Measurements from ENCODE around the gene PXDN.
"Not testable (repeated sequence)": the region's sequence is repeated elsewhere in the genome, so short reads cannot be mapped to it uniquely, and the experiment has no call there.

PXDN gene, protein sequence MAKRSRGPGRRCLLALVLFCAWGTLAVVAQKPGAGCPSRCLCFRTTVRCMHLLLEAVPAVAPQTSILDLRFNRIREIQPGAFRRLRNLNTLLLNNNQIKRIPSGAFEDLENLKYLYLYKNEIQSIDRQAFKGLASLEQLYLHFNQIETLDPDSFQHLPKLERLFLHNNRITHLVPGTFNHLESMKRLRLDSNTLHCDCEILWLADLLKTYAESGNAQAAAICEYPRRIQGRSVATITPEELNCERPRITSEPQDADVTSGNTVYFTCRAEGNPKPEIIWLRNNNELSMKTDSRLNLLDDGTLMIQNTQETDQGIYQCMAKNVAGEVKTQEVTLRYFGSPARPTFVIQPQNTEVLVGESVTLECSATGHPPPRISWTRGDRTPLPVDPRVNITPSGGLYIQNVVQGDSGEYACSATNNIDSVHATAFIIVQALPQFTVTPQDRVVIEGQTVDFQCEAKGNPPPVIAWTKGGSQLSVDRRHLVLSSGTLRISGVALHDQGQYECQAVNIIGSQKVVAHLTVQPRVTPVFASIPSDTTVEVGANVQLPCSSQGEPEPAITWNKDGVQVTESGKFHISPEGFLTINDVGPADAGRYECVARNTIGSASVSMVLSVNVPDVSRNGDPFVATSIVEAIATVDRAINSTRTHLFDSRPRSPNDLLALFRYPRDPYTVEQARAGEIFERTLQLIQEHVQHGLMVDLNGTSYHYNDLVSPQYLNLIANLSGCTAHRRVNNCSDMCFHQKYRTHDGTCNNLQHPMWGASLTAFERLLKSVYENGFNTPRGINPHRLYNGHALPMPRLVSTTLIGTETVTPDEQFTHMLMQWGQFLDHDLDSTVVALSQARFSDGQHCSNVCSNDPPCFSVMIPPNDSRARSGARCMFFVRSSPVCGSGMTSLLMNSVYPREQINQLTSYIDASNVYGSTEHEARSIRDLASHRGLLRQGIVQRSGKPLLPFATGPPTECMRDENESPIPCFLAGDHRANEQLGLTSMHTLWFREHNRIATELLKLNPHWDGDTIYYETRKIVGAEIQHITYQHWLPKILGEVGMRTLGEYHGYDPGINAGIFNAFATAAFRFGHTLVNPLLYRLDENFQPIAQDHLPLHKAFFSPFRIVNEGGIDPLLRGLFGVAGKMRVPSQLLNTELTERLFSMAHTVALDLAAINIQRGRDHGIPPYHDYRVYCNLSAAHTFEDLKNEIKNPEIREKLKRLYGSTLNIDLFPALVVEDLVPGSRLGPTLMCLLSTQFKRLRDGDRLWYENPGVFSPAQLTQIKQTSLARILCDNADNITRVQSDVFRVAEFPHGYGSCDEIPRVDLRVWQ (N-terminal part only)

DNA sequence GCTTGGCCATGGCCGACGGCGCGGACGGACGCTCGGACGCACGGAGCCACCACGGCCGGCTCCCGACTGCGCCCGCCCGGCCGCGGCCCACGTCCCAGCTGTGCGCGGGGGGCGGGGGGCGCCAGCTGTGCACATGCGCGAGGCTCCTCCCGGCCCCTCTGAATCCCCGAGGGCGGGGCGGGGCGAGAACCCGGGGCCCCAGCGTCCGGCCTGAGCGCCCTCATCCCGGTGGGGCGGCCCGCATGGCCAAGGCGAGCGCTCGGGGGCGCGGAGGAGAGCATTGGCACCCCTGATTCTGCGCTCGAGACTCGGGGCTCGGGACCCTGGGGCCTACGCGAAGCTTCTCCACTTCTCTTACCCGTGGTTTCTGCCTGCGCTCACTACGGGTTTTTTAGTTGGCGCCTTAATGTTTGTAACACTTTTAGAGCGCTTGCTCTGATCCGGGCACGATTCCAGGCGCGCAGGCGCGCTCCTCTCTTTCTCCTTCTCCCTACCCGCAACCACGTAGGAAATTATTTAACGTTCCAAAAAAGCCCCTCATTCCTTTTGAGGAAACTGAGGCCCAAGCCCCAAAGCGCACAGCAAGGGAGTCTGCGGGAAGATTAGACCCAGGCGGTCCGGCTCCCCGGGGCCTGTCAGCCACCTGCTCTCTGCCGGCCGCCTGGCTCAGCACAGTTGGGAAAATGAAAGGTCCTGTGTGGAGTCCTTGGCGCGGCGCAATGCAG lies at the start of gene PXDN:
TSS of gene PXDN (minus strand) at position 70 of the 725 bp plus-strand sequence. CDS start at position 10, 60 bp downstream.
- peak; percentile 59 for DNase-seq (ENCODE audit: low spot score)
- no peak for FAIRE-seq

GRCh38 chr2:1793868-1794445 lies 49.6 kb upstream of the PXDN start:
- FAIRE-seq (no peak), DNase-seq (ENCODE audit: low spot score) (no peak)

- no peak for FAIRE-seq
- DNase-seq (ENCODE audit: low spot score), result no peak
These were observed 48.9 kb upstream of the PXDN start for GRCh38 chr2:1793001-1793867.

DNA sequence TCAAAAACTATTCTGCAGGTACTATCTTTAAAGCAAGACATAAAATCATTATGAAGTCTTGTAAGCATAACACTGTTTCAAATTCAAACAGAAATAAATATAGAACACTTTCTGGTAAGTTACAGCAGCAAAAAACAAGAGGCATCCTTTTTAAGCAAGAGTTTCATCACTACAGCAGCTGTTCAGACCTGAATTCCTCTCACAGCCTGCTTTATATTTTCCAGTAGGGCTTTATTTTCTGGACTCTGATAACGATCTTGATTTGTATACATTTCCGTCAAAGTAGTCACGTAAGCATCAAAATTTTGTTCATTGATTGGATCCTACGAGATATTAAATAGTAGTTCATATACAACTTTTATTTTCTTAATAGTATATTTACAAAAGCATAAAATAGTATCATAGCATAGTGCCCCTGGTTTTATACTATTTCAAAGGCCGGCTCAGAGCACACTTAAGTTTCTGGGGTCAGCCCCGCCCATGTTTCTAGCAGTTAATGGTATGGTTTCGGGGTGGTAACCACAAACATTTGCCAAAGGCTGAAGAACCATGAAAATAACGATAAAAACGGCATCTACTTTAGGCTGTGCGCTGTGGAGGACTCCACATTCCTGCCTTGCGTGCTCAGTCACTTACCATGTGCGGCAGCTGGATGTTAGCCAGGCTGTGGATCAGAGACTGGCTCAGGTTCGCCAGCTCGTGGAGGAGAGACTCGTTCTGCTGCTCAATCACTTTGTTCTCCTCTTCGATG lies 47.5 kb upstream of the PXDN start:
- DNase-seq (ENCODE audit: low spot score), result peak; percentile 63

GRCh38 chr2:1791006-1791605 lies 46.8 kb upstream of the PXDN start:
- FAIRE-seq (no peak), DNase-seq (ENCODE audit: low spot score) (no peak)

More for the DNA sequence above, 47.5 kb upstream of the PXDN start:
- no peak for FAIRE-seq

GRCh38 chr2:1790473-1790872 lies 46.2 kb upstream of the PXDN start:
- no peak for FAIRE-seq
- no peak for DNase-seq (ENCODE audit: low spot score)

GRCh38 chr2:1789610-1790009 lies 45.3 kb upstream of the PXDN start:
- DNase-seq (ENCODE audit: low spot score) (no peak), FAIRE-seq (no peak)

DNA sequence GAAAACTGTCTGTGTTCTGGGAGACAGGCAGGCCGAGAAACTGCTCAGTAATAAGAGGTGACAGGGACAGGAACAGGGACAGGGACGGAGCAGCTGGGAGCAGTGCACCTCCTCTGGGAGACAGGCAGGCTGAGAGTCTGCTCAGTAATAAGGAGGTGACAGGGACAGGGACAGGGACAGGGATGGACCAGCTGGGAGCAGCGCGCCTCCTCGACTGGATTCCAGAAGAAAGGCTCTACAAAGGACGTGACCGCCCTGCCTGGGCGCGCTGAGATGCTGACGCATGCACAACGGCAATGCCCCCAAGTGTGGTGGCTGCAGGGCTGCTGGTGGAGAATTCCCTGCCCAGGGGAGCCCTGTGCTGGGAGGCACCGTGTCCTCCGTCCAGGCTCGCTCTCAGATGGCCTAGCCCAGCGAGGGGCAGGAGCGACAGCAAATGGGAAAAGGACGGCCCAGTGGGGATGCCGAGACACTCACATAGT lies 44.2 kb upstream of the PXDN start:
- no peak for DNase-seq (ENCODE audit: low spot score)
- no peak for FAIRE-seq

- DNase-seq (ENCODE audit: low spot score) (no peak), FAIRE-seq (no peak)
These were observed 43.6 kb upstream of the PXDN start for GRCh38 chr2:1787755-1788477.

- FAIRE-seq, result no peak
- DNase-seq (ENCODE audit: low spot score), result no peak
These were observed 40.8 kb upstream of the PXDN start for GRCh38 chr2:1784986-1785617.

GRCh38 chr2:1784087-1784486 lies 39.8 kb upstream of the PXDN start:
- FAIRE-seq (no peak), DNase-seq (ENCODE audit: low spot score) (no peak)

DNA sequence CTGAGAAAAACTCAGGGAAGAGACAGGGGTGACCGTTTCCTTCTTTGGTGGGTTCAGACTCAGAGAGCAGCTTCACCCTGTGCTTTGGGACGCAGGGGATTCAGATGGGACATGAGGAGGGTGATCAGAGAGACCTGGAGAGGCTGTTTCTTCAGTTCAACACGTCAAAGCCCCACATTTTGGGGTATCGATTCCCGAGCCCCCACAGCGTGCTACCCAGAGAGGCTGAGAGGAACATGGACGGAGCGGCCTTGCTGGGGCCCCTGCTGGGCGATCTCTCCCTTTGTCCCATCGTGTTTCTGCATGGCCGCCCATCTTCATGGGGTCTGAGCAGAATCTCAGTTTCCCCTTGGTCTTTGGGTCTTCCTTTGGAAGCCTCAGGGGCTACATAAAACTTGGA lies 38.2 kb upstream of the PXDN start:
- no peak for DNase-seq (ENCODE audit: low spot score)
- no peak for FAIRE-seq

GRCh38 chr2:1781291-1782080 lies 37.2 kb upstream of the PXDN start:
- FAIRE-seq, result no peak

DNA sequence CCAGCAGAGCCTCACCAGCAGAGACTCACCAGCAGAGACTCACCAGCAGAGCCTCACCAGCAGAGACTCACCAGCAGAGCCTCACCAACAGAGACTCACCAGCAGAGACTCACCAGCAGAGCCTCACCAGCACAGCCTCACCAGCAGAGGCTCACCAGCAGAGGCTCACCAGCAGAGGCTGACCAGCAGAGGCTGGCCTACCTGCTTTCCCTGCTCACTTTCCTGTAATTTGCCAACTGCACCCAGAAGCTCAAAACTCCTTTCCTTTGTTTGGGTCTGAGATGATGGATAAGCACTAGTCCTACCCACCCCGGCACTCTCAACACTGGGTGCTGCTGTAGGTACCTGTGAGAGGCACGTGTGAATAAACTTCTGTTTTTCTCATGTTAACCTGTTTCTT lies 36.4 kb upstream of the PXDN start:
- FAIRE-seq, result no peak

More at GRCh38 chr2:1781291-1782080, 37.2 kb upstream of the PXDN start:
- DNase-seq (ENCODE audit: low spot score), result no peak

DNA sequence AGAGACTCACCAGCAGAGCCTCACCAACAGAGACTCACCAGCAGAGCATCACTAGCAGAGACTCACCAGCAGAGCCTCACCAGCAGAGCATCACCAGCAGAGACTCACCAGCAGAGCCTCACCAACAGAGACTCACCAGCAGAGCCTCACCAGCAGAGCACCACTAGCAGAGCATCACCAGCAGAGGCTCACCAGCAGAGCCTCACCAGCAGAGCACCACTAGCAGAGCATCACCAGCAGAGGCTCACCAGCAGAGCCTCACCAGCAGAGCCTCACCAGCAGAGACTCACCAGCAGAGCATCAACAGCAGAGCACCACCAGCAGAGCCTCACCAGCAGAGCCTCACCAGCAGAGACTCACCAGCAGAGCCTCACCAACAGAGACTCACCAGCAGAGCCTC lies 35.7 kb upstream of the PXDN start:
- DNase-seq (ENCODE audit: low spot score); FAIRE-seq: not testable (repeated sequence)

More for the DNA sequence above, 36.4 kb upstream of the PXDN start:
- no peak for DNase-seq (ENCODE audit: low spot score)

DNA sequence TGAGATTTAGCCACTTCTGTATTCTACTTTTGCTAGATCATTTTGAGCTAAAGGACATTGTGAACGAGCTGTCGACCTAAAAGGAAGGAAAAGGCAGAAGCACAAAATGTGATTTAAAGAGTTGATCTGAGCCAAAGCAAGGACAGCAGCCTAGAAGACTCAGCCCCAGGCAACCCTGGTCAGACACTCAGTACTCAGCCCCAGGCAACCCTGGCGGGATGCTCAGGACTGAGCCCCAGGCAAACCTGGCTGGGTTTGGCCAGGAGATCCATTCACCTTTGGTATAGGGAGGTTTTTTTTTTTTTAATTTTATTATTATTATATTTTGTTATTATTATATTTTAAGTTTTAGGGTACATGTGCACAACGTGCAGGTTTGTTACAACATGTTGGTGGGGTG lies 34.3 kb upstream of the PXDN start:
- DNase-seq (ENCODE audit: low spot score) (no peak), FAIRE-seq (no peak)
